ENCODE measurements around the gene MYO7A. TPM values are rescaled to one million over a fixed set of nuclear protein-coding genes. Genes with fewer than 3 reads are reported as not detected.

Gene MYO7A
- total and polyA plus RNA-seq, 2 experiments from 2014 or later, result 9.8 to 10.1 TPM

DNA sequence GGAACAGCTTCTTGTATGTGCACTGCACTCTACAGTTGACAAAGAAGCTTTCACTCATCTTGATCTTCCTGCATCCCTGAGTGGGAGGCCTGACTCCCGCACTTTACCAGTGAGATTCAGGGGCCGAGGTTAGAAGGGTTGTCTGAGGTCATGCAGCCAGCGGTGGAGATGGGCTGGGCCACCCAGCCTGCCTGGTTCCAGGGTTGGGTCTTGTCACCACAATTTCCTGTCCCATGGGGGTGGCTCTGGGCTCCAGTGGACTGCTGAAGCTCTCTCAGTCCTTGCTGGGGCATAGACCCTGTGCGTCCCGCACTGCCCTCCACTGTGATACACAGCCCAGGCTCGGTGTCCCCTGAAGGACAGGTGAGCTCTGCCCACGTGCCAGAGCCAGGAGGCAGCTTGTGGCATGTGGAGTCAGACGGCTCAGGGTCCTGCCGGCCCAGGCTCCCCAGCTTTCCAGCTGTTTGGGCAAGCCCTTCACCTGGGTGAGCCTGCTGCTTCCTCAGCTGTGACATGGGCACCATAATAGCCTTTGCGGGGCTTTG, 6.9 kb upstream of the MYO7A start:
- H4K20me1 ChIP-seq (ENCODE audit: insufficient read depth, poor library complexity, severe bottlenecking), result no peaks in the 10 kb centered on the region
- H3K4me3 ChIP-seq, result no peak overlapping the region
- TF ChIP-seq, protein P1, sequence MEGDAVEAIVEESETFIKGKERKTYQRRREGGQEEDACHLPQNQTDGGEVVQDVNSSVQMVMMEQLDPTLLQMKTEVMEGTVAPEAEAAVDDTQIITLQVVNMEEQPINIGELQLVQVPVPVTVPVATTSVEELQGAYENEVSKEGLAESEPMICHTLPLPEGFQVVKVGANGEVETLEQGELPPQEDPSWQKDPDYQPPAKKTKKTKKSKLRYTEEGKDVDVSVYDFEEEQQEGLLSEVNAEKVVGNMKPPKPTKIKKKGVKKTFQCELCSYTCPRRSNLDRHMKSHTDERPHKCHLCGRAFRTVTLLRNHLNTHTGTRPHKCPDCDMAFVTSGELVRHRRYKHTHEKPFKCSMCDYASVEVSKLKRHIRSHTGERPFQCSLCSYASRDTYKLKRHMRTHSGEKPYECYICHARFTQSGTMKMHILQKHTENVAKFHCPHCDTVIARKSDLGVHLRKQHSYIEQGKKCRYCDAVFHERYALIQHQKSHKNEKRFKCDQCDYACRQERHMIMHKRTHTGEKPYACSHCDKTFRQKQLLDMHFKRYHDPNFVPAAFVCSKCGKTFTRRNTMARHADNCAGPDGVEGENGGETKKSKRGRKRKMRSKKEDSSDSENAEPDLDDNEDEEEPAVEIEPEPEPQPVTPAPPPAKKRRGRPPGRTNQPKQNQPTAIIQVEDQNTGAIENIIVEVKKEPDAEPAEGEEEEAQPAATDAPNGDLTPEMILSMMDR (IDR thresholded peaks at IDR 0.05; ENCODE audit: poor library complexity), result no peak
- TF ChIP-seq EZH2 (IDR thresholded peaks at IDR 0.05; ENCODE audit: borderline replicate concordance) (no peak), EZH2phosphoT487 (IDR thresholded peaks at IDR 0.05; ENCODE audit: low read depth, severe bottlenecking, unreplicated experiment) (no peak)
- no peak overlapping the region for H3K4me2 ChIP-seq
- H3K4me1 ChIP-seq (ENCODE audit: insufficient read depth), result no peaks in the 10 kb centered on the region
- no peaks in the 10 kb centered on the region for H3K36me3 ChIP-seq (replicated peaks; ENCODE audit: insufficient read depth, low read depth)
- no peak overlapping the region for H2AFZ ChIP-seq
- no peaks in the 10 kb centered on the region for H3K79me2 ChIP-seq
- 94% methylated on average over 10 of the region's 10 CpGs for WGBS (ENCODE audit: low lambda C conversion rate, missing lambda C conversion rate)
- no peaks in the 10 kb centered on the region for H3K9me3 ChIP-seq (ENCODE audit: low read depth)
- H3K27me3 ChIP-seq, result no peaks in the 10 kb centered on the region
- no peak overlapping the region for H3K27ac ChIP-seq
- no peaks in the 10 kb centered on the region for H3K9me2 ChIP-seq (replicated peaks; ENCODE audit: insufficient read depth)
- no peak for DNase-seq (ENCODE audit: low spot score)

DNA sequence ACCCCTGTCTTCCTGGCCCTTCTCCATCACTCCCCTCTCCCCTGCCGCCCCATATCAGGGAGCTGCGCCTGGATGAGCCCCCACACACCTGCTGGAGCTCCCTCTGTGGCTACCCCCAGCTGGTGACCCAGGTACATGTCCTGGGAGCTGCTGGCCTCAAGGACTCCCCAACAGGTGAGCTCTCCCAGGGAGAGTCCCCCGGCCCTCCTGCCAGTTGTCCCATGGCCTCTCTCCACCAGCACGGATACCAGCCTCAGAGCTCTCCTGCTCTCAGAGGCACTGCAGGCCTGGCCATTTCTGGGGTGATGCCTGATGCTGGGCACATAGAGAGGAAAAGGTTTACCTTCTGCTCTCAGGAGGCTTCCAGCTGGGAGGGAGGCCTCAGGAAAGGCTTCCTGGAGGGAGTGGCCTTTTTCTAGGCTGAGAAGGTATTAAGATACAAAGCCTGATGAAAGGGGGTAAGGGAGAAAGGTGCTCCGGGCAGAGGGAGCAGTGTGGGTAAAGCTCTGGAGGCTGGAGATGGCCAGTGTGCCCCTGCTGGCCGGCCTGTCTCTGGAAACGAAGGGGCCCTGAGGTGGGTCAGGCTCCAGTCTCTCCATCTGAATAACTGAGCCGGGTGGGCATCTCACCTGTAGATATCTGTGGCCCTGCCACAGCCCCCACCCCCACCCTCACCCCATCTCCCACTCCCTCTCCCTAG, 6.0 kb upstream of the MYO7A start:
- H3K4me2 ChIP-seq, result no peak overlapping the region
- H3K36me3 ChIP-seq (replicated peaks; ENCODE audit: insufficient read depth, low read depth), result no peaks in the 10 kb centered on the region
- DNase-seq (ENCODE audit: low spot score), result no peak
- H3K4me3 ChIP-seq, result no peak overlapping the region
- WGBS (ENCODE audit: low lambda C conversion rate, missing lambda C conversion rate), result 91% methylated on average over 8 of the region's 8 CpGs
- no peak overlapping the region for H3K27ac ChIP-seq
- H3K79me2 ChIP-seq, result no peaks in the 10 kb centered on the region
- no peaks in the 10 kb centered on the region for H3K9me2 ChIP-seq (replicated peaks; ENCODE audit: insufficient read depth)
- H4K20me1 ChIP-seq (ENCODE audit: insufficient read depth, poor library complexity, severe bottlenecking), result no peaks in the 10 kb centered on the region
- no peak overlapping the region for H2AFZ ChIP-seq
- no peaks in the 10 kb centered on the region for H3K27me3 ChIP-seq
- peaks cover 4% of the 10 kb centered on the region for H3K4me1 ChIP-seq (ENCODE audit: insufficient read depth)
- H3K9me3 ChIP-seq (ENCODE audit: low read depth), result no peaks in the 10 kb centered on the region
- no peak for TF ChIP-seq EZH2phosphoT487 (IDR thresholded peaks at IDR 0.05; ENCODE audit: low read depth, severe bottlenecking, unreplicated experiment)
- TF ChIP-seq EZH2 (IDR thresholded peaks at IDR 0.05; ENCODE audit: borderline replicate concordance), result no peak
- TF ChIP-seq, protein P1 (IDR thresholded peaks at IDR 0.05; ENCODE audit: poor library complexity), result no peak

DNA sequence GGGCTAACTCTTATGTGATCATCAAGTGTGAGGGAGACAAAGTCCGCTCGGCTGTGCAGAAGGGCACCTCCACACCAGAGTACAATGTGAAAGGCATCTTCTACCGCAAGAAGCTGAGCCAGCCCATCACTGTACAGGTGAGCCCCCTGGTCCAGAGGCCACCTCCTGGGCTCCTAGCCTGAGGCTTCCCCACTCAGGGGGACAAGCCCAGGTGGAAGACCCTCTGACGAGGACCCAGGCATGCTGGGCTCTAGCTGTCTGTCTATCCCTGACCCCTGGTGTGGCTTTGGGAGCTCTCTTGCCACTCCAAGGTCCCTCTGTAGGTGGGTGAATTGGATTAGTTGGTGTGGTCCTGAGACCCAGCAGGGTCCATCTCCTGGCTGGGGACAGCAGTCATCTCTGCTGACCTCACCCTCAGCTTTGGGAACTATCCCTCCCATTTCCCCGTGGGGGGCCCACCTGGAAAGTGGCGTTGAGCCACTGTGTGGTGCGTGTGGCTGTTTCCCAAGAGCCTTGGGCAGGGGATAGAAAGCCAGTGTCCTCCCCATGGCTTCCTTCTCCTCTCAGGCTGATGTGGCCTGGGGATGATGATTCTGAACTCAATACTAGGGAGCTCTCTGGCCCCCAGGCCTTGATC, 5.4 kb upstream of the MYO7A start:
- Histone ChIP-seq H3K9me3 (ENCODE audit: low read depth) (no peaks in the 10 kb centered on the region), H3K4me3 (no peak overlapping the region), H3K27me3 (no peaks in the 10 kb centered on the region), H3K4me1 (ENCODE audit: insufficient read depth) (peaks cover 4% of the 10 kb centered on the region), H3K36me3 (replicated peaks; ENCODE audit: insufficient read depth, low read depth) (no peaks in the 10 kb centered on the region), H3K4me2 (no peak overlapping the region), H3K27ac (no peak overlapping the region), H2AFZ (no peak overlapping the region), H3K79me2 (no peaks in the 10 kb centered on the region), H3K9me2 (replicated peaks; ENCODE audit: insufficient read depth) (no peaks in the 10 kb centered on the region), H4K20me1 (ENCODE audit: insufficient read depth, poor library complexity, severe bottlenecking) (no peaks in the 10 kb centered on the region)
- no peak for DNase-seq (ENCODE audit: low spot score)
- TF ChIP-seq EZH2 (IDR thresholded peaks at IDR 0.05; ENCODE audit: borderline replicate concordance), result no peak
- no peak for TF ChIP-seq EZH2phosphoT487 (IDR thresholded peaks at IDR 0.05; ENCODE audit: low read depth, severe bottlenecking, unreplicated experiment)
- TF ChIP-seq, protein P1 (IDR thresholded peaks at IDR 0.05; ENCODE audit: poor library complexity), result no peak
- 94% methylated on average over 7 of the region's 7 CpGs for WGBS (ENCODE audit: low lambda C conversion rate, missing lambda C conversion rate)

Measured in hepatocyte (in vitro differentiated cells).